ENCODE results near the gene TSEN15. TPM values are rescaled to one million over a fixed set of nuclear protein-coding genes. Genes with fewer than 3 reads are reported as not detected.

TSEN15 gene
- total and polyA plus RNA-seq, 2 of the 8 experiments (the other 6 are each of a cell fraction or from before 2014, with no cell fraction given): 23.4 to 31.4 TPM

GRCh38 chr1:184051485-184052193 is at the start of gene TSEN15 (continued):
- TF ChIP-seq ATF3 (IDR thresholded peaks at IDR 0.05; ENCODE audit: insufficient read depth, low read depth, low read length) (0 out of 2 replicates have a peak, but pooled peaks have one; percentile 33), GABPA (IDR thresholded peaks at IDR 0.05; ENCODE audit: borderline replicate concordance, insufficient read depth, low read length) (peak; percentile 28; the same call in 1 of the 2 replicates), FOSL1 (IDR thresholded peaks at IDR 0.05; ENCODE audit: insufficient read depth, low read depth, low read length) (no peak), HDAC2 (IDR thresholded peaks at IDR 0.05; ENCODE audit: borderline replicate concordance in 1 of 2, low read depth in 2 of 2, low read length in 2 of 2) (peak in 1 of 2 experiments; percentile 54; a peak in 1 of 4 replicates), POLR2AphosphoS5 (IDR thresholded peaks at IDR 0.05; ENCODE audit: low read depth, low read length) (peak; percentile 83), JUND (IDR thresholded peaks at IDR 0.05; ENCODE audit: low read length) (peak; percentile 20; the same call in 1 of the 2 replicates), CHD1 (IDR thresholded peaks at IDR 0.05; ENCODE audit: low read depth, low read length) (peak; percentile 48), PHF8 (conservative IDR thresholded peaks at IDR 0.05; ENCODE audit: low read depth, low read length) (peak; percentile 91), CHD7 (IDR thresholded peaks at IDR 0.05; ENCODE audit: insufficient replicate concordance, low read length) (no peak)

All from H1 (cell line).